WI38 (cell line): ENCODE results near the gene GNAT3.

Source experiments
- H3K4me3 ChIP-seq: 2 replicates; pipeline ENCODE4 v1.5.1; 2011; ENCODE audit warnings: low read depth, mild to moderate bottlenecking, control low read depth, low read length
- TF ChIP-seq, protein P1 (sequence below): IDR thresholded peaks from 2 replicates; pipeline ENCODE4 v1.5.1; 2012; ENCODE audit warnings: low read depth, mild to moderate bottlenecking, control low read depth, low read length

GNAT3 gene

DNA sequence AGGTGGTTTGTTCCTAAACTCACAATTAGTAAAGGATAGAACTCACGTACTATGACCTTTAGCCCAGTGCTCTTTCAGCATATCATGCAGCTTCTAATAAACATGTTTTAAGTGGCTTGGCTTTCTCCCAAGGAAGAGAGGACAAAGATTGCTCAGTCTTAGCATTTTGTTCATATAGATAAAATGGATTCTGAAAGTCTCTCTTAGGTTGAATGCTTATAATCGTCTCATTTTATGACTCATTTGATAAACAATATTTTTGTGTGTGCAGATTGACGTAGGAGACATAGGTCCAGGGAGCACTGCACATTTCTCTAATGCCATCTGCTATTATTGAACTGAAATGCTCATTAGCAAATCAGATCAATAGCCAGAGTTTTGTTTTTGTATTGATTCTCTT lies 44.8 kb downstream of the GNAT3 start:
- TF ChIP-seq, protein P1, sequence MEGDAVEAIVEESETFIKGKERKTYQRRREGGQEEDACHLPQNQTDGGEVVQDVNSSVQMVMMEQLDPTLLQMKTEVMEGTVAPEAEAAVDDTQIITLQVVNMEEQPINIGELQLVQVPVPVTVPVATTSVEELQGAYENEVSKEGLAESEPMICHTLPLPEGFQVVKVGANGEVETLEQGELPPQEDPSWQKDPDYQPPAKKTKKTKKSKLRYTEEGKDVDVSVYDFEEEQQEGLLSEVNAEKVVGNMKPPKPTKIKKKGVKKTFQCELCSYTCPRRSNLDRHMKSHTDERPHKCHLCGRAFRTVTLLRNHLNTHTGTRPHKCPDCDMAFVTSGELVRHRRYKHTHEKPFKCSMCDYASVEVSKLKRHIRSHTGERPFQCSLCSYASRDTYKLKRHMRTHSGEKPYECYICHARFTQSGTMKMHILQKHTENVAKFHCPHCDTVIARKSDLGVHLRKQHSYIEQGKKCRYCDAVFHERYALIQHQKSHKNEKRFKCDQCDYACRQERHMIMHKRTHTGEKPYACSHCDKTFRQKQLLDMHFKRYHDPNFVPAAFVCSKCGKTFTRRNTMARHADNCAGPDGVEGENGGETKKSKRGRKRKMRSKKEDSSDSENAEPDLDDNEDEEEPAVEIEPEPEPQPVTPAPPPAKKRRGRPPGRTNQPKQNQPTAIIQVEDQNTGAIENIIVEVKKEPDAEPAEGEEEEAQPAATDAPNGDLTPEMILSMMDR: no peak
- no peak overlapping the region for H3K4me3 ChIP-seq

DNA sequence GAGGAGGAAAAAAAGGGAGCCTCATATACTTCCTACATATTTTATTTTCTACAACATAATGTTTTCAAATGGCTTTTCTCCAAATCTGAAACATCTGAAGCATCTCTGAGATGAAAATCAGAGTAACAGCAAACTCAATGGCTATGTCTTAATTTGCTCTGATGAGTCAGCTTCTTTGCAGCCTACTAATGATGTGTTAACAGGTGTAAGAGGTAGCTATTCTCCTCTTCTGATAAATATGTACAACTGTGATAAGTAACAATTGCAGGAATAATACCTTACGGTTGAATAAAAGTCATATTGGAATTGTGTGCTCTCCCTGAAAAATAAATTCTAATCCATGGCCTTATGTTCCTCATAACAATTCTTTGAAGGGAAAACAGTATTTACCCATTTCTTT lies 45.2 kb downstream of the GNAT3 start:
- no peak overlapping the region for H3K4me3 ChIP-seq
- TF ChIP-seq, protein P1: no peak

DNA sequence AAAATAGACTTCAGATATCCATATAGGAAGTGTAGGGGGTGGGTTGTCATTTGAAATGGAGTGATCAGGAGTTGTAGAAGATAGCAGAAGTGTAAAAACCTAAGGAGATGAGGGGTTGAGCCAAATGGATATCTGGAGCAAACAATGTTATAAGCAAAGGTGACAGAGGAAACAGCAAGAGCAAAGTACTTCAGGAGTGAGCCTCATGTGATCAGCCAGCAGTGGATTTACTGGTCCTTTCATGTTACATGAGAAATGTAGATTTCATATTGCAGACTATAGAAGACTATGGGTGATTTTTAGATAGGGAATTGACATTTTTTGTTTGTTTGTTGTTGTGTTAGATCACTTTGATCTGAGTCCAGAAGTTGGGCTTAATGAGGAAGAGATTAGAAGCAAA lies 47.7 kb downstream of the GNAT3 start:
- TF ChIP-seq, protein P1: no peak
- no peak overlapping the region for H3K4me3 ChIP-seq

DNA sequence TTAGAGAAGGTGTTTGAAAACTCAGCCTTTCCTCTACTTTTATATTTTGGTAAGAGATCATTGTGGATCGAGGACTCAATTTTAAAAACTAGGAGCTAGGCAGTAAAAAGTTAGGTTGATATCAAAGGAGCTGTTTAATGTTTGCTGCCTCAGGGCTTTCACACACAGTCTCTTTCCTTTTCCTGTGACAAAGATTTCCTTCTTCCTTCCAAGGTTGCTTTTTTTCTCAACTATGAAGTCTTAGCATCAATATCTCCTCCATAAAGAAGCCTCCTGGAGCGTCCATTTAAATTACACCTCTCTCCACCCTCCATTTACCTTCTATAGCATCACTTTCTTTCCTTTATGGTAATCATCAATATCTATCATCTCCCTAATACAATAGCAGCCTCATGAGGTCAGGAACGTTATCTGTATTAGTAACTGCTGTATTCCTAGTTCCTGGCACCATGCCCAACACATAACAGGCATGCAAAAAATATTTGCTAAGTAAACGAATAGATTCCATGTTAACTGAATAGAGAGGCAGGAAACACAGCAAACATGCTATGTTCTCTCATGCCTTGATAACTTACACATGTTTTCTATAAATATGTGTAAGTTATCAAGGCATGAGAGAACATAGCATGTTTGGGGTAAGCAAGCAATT lies 48.5 kb downstream of the GNAT3 start:
- TF ChIP-seq, protein P1: no peak
- H3K4me3 ChIP-seq: no peak overlapping the region

DNA sequence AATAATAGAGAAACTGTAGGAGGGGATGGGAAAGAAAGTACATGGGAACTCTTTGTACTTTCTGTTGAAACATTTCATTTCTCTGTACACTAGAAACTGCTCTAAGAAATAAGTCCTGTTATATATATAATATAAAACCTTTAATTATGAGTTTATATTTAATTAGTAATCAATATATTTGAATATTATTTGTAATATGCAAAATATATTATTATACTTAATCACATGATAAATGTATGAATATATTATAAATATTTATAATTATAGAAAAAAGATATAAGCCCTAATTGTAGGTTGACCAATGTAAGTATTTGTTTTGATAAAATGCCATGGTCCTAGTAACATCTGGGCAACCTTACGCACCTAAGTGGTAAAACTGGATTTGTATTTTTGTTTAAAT lies 51.0 kb downstream of the GNAT3 start:
- TF ChIP-seq, protein P1: no peak

DNA sequence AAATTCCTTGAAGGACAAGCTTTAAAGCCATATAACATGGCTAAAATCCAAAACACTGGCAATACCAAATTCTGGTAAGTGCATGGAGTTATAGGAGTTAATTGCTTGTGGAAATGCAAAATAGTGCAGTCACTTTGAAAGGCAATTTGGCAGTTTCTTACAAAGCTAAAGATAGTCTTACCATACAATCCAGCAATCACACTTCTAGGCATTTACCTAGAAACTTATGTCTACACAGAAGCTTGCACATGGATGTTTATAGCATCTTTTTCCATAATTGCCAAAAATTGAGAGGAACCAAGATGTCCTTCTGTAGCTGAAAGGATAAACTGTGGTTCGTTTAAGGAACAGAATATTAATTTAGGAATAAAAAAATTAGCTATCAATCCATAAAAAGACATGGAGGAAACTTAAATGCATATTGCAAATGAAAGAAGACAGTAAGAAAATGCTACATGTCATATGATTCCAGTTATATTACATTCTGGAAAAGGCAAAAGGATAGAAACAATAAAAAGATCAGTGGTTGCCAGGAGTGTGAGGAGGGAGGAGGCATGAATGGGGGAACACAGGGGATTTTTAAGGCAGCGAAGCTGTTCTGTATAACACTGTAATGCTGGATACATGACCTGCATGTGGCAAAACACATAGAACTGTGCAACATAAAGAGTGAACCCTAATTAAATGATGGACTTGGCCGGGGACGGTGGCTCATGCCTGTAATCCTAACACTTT lies 51.9 kb downstream of the GNAT3 start:
- TF ChIP-seq, protein P1: no peak
- no peak overlapping the region for H3K4me3 ChIP-seq

More for the DNA sequence above, 51.0 kb downstream of the GNAT3 start:
- H3K4me3 ChIP-seq: no peak overlapping the region
